Erythroblast (primary cell): ENCODE data around the gene MDGA2.

Experiments
- GATA1 ChIP-seq: IDR thresholded peaks from 2 replicates; pipeline ENCODE4 v1.6.1; 2011; ENCODE audit warnings: low read depth, mild to moderate bottlenecking, control low read depth, low read length, moderate library complexity
- POLR2A ChIP-seq: IDR thresholded peaks from 2 replicates; pipeline ENCODE4 v1.6.1; 2011; ENCODE audit warnings: mild to moderate bottlenecking, low read length

DNA sequence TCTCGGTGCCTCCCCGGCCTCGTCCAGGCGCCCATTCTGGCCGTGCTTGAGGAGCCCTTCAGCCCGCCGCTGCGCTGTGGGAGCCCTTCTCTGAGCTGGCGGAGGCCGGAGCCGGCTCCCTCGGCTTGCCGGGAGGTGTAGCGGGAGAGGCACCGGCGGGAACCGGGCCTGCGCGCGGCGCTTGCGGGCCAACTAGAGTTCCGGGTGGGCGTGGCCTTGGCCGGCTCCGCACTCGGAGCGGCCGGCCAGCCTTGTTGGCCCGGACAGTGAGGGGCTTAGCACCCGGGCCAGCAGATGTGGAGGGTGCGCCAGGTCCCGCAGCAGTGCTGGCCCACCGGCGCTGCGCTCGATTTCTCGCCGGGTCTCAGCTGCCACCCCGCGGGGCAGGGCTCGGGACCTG, 855.1 kb downstream of the MDGA2 start:
- TF ChIP-seq POLR2A, result no peak
- TF ChIP-seq GATA1, result no peak
